ENCODE results near the gene MAPK8IP3.

MAPK8IP3 gene

DNA sequence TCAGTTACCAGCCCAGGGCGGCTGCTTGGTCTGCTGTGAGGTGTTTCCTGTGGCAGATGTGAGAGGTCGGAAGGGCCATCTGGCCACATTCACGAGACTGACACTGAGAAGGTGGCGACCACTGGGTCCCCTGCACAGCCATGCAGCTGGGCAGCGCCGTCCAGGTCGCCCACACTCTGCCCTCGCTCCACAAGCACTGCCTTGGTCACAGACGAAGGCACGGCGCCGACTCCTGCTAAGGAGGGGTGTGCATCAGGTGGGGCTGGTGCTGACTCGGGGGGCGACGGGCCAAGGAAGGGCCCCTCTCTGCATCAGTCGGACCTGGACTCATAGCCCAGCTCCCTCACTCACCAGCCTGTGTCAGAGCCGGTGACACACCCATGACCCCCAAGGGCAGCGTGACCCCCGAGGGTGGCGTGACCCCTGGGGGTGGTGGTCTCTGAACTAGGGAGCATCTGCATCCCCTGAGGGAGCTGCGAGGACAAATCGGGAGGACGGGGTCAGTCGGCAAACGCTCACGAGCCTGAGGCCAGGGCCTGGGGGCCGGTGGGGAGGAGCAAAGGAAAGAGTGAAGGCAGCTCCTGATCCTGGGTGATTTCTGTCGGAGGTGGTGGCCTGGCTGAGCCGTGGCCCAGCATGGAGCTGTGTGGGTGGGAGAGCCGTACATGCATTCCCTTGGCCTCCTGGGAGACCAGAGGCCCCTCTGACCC lies 34.9 kb downstream of the MAPK8IP3 start:
- no peak for DNase-seq

DNA sequence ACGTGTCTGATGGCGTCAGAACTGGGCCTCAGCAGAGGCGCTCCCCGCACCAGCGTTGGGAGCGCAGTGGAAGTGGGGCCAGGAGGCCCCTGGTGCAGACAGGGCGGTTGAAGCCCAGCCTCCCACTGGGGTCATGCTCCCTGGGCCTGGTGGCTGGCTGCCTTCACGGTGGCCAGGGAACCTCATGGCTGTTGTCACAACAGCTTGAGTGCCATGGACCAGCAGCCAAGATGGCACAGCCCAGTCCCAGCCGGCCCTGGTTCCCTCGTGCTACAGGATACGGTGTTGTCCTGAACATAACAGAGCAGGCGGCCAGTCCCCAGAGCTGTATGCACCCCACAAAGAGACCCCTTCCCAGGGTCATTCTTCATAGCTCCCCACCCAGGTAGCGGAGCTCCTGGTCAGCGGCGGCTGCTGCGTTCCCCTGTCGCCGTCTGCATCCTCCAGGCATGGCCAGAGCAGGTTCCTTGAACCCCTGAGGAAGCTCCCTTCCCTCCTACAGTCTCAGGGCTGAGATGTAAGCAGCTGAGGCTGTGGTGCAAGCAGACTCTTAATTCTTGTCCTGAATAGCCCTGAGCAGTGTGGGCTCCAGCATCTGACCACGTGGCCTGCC lies 35.7 kb downstream of the MAPK8IP3 start:
- no peak for DNase-seq

DNA sequence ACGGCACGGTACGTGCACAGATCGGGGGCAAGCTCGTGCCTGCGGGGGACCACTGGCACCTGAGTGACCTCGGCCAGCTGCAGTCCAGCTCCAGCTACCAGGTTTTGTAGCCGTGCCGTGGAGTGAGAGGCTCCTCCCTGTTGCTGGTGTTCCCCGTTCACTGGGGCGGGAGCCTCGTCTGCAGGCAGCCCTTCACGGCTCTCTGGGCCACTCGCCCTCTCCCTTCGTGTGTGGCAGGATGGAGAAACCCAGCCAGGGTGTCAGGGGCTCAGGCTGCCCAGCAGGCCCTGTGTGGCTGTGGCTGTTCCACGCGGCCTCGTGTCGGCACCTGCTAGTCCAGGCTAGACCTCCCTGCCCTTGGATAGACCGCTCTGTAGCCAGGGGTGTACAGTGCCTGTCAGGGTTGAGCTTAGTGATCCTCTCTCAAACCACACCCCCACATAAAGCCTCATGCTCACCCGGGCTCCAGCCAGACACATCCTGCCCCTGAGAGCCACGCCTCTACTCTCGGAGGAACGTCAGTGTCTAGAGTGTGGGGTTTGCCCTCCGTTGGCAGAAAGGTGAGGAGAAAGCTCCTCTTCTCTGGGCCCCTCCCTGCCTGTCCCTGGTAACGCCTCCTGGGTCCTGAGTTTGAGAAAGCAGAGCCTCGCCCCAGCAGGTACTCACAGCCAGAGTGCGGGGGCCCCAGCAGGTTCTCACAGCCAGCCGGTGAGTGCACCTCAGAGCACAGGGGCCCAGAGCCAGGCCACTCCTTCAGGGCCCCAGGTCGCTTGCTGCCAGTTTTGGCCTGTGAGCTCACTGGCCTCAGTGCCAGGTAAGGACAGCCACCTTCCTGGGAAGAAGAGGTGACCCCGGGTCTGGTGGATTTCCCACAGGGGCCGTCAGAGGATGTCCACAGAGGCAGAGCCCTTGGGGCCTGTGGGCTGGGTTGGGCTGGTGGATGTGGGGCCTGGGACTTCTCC lies 37.7 kb downstream of the MAPK8IP3 start:
- DNase-seq, result no peak

DNA sequence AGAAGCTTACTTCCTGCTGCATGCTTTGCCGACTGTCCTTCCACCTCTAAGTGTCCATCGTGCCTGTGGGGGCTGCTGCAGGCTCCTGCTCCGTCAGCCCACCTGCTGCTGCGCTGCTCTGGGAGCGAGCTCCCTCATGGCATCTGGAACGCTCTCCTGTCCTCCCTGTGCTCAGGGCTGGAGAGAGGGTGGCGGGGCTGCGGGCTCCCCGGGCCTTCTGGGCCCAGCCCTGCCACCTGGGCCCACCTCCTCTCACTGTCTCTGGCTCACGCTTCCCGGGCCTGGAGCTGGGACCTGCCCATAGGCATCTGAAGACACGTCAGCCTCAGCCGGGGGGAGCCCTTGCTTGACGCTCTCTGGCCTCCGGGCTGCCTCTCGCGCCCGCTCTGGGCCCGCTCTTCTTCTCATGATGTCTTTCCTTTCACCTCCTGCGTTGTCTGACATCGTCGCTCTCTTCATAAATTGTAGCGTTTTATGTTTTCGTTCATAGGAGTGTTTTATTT lies 38.4 kb downstream of the MAPK8IP3 start:
- DNase-seq, result no peak

DNA sequence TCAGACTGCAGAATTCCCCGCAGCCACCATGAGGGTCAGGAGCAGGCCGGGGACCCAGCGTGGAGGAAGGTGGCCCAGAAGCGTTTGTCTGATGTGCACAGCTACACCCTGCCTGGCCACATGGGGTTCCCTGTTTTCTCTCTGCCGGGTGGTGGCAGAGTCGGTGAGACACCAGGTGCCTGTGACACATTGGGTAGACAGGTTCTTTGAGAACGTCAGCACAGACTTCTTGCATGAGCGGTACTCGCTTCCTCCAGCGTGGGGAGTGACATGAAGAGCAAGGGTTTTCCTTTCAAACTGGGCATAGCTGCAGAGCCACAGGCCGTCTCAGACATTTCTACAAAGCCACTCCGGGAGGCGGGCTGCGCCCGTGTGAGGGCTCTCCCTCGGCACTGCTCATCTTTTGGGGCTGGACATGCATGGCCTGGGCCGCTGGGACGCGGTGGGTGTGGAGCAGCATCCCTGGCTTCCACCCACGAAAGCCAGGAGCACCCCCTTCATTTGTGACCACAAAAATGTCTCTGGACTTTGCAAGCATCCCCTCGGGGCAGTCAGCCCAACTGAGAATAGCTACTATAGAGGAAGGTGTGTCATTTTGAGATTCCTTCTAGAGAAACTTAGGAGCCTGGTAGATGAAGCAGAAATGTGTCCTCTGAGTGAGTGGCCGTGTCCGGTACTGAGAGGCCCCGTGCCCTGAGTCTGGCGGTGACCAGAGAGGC lies 39.3 kb downstream of the MAPK8IP3 start:
- no peak for DNase-seq

DNA sequence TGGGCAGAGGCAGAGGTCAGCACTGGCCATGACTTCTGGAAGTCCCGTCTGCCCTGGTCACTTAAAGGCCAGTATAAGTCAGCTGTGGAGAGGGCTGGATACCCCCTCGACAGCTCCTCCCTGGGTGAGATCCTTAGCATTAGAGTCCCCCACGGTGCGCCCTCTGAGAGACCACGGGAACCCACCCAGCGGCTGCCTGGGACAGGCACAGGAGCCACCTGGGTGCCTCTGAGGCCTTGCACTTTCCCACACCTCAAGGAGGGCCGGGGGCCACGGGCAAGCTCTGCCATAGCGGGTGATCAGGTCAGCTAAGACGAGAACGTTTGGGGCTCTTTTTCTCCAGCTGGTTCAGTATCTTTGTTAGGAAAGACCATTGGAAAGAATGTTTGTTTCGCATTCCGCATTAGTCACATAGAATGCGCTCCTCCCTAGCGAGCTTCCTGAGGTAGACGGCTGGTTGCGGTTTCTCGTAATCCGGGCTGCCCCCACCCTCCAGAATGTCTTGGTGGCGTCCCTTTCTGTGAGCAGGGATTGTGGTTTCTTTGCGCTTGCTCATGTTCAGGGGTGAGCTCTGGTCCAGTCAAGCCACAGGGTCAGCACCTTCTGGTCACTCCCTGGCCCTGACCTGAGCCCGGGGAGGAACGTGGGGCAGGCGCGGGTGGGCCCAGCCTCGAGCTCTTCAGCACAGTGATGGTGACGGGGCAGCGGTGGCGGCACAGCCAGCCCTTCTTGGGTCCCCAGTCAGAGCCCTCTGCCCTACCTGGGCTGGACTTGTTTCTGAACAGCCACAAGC lies 40.1 kb downstream of the MAPK8IP3 start:
- peak; percentile 83 for DNase-seq

DNA sequence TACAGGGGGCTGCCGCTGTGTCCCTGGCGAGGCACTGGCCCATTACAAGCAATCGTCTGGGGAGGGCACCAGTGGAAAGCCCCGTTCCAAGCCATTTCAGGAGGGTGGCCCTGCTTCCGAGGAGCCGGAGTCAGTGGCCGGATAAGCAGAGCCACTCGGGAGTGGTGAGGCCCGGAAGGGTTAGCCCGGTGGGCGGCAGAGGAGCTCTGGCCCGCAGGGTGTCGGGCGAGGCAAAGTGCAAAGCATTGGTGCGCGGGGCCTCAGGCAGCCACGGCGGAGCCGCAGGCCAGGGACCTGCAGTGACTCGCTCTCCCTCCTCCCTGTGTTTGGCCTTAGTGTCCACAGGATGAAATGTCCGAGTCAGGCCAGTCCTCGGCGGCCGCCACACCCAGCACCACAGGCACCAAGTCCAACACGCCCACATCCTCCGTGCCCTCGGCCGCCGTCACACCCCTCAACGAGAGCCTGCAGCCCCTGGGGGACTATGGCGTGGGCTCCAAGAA lies 40.7 kb downstream of the MAPK8IP3 start:
- DNase-seq, result no peak

DNA sequence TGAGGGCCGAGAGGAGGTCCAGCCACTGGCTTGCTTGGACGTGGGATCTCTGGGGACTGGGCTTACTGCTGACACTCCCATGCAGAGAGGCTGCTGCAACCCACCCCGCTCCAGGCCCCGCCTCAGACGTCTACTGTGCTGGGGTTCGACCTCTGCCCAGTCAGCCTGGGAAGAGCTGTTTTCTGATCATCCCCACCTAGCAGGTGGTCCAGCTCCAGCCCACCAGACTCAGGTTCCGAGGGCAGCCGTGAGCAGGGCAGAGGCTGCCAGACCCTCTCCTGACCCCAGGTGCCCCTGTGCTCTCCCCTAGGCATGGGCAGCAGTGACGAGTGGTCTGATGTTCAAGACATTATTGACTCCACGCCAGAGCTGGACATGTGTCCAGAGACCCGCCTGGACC lies 41.9 kb downstream of the MAPK8IP3 start:
- no peak for DNase-seq

DNA sequence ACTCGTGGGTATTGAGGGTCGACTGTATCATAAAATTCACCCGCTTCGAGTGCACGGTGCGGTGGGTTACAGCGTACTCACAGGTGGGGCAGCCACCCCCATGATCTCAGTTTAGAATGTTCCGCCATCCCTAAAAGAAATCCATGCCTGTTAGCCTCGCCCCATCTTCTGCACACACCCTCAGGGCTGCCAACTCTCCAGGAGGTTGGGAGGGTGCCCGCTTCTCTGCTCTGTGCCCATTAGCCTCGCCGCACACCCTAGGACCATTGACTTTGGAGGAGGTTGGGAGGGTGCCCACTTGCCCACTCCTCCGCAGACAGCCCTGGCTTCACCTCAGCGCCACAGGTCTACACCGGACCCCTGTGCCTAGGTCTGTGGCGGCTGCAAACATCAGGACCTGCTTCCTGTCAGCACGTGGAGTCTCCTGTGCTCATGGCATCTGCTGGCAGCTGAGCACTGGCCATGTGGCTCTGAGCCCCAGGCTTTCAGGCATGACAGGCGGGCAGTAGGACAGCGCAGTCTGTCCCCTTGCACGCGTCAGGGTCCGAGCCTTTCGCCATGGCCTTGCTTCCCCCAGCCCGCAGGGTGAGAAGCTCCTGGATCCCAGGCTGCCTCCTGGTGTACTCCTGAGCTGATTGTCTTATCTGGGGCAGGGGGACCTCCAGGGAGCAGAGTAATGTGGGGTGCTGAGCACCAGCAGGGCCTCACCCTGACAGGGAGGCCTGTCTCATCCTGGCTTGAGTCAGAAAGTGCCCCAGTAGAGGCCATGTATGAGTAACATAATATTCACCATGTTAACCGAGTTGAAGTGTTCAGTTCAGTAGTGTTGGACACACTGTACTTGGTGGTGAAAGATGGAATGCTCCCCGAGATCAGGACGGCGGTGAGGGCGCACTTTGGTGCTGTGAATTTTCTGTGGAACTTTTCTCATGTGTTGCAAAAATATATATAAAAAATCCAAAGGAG lies 43.4 kb downstream of the MAPK8IP3 start:
- no peak for DNase-seq

DNA sequence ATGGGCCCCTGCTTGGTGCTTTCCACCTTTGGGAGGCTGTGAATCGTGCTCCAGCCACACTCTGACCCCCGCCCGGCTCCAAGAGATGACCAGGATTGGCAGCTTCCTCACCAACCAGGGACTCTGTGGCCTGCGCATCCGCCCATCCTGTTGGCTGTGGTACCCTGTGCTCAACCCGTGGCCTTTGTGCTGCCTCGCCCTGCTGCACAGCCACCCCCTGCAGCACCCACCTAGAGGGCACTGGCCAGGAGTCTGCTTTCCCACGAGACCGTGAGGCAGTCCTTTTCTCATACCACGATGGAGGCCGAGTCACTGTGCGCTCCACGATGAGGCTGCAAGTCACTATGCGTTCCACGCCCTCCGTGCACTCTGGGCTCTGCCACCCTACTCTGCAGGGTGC lies 46.0 kb downstream of the MAPK8IP3 start:
- no peak for DNase-seq

DNA sequence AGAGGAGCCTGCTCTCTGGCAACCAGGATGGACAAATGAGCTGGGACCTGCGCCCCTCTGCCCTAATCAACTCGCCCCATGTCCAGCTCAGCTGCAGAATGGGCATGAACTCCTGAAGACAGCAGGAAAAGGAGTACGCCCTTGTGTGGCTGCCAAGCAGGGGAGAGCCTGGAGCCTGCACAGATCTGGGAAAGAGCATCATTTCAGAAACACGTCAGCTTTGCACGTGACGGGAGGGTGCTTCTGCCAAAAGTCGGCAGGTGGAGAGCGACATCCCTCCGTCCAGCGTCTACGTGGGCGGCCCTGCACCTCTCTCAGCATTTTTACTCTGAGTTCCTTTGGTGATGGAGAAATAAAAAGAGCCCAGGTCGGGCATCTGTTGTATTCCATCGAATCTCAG lies 46.9 kb downstream of the MAPK8IP3 start:
- DNase-seq, result no peak

DNA sequence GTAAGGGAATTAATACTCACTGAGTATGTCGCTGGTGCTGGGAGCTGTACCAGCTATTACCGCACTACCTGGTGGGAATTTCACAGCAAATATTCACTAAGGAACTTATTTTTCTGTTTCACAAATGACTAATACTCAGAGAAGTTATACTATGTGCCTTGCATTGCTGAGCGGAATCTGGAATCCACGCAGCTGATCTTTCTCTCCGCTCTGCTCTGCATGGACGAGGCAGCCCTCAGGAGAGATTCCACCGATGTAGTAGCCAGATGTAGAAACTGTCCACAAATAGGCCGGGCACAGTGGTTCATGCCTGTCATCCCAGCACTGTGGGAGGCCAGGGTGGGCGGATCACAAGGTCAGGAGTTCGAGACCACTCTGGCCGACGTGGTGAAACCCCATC lies 48.2 kb downstream of the MAPK8IP3 start:
- DNase-seq, result no peak

DNA sequence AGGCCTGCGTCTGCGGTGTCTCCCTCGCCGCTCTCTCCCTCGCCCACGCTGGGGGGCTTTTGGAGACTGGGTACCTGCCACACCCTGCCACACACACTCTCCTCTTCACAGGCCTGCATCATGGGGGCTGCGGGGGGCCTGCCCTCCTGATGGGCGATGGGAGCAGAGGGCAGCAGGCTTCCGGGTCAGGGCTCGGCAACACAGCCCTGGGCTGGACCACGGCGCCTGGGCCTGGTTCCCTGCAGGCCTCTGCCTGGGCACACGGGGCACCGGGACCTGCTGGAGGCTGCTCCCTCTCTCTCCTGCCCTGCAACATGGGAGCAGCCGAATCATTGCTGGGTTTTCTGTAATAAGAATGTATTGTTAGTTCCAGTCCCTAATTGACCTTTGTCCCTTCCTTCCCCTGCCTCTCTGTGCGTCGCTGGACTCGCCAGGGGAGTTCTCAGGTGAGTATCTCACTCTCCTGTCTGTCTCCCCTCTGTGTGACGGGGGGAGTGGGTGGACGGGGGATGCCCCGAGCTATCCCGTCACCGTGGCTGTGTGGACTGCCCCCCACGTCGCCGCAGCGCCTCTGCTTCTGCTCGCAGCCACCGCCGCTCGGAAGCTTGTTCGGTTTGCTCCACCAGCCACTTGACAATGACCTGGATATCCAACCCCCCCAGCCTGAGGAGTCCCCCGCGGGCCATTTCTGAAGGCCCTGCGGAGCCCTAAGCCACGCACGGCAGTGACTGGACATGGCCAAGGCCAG lies 51.9 kb downstream of the MAPK8IP3 start:
- no peak for DNase-seq

DNA sequence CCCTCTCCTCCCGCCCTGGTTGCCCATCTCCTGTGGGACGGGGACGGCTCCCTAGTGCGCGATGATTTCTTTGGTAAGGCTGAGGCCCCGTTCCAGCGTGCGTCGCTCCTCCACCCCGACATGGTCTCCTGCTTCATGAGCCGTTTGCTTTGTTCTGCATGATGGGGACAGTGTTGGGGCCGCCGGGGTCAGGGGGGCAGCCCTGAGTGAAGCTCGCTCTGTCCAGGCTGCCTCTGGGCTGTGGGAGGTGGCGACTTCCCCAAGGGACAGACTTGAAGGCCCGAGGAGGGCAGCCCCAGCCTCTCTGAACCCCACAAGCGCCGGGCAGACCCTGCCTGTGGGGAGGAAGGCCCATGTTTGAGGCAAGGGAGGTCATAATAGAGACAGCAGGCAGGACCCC lies 52.9 kb downstream of the MAPK8IP3 start:
- DNase-seq, result no peak

DNA sequence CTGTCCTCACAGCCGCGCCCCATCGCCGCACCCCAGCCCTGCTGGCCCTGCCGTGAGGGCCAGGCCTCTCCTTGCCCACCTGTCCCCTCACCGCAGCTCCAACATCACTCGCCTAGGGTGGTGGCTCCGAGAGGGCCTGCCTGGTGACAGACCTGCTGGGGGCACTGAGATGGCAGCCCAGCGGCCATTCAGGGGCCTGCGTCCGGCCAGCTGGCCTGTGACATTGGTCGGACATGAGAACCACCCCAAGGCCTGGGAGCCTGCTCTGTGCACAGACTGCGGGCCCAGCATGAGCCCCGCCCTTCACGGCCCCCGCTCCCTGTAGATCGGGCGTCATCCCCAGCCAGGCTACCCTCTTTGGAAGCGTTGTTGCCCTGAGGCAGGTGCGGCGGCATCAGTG lies 53.5 kb downstream of the MAPK8IP3 start:
- no peak for DNase-seq

DNA sequence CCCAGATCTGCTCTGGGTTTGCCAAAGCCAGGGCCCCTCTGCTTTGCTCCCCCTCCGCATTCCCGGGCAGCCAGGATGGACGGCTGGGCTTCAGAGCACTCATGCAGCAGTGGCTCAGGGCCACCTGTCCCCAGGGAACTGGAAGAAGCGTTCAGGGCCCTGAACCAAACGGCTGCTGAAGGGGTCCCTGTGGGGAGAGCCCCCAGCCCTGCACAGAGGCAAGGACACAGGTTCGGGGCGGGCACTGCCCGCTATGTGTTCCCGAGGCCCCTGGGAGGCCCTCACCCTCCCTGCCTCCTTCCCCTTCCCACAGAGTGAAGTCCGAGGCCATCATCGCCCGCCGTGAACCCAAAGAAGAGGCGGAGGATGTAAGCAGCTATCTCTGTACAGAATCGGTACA lies 54.9 kb downstream of the MAPK8IP3 start:
- DNase-seq, result no peak

DNA sequence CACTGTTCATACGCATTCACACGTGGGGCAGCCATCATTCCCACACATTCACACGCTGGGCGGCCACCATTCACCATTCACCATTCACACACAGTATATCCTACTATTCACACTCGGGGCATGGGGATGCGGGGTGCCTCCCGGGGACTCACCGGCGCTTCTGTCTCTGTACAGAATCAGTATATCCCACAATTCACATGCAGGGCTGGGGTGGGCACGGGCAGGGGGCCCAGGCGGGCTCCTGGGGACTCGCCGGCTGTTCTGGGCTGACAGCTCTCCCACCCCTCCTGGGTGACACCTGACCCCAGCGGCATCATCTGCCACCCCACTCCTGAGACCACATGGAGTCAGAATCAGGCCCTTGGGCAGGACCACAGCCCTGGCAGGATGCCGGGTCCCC lies 55.8 kb downstream of the MAPK8IP3 start:
- no peak for DNase-seq

DNA sequence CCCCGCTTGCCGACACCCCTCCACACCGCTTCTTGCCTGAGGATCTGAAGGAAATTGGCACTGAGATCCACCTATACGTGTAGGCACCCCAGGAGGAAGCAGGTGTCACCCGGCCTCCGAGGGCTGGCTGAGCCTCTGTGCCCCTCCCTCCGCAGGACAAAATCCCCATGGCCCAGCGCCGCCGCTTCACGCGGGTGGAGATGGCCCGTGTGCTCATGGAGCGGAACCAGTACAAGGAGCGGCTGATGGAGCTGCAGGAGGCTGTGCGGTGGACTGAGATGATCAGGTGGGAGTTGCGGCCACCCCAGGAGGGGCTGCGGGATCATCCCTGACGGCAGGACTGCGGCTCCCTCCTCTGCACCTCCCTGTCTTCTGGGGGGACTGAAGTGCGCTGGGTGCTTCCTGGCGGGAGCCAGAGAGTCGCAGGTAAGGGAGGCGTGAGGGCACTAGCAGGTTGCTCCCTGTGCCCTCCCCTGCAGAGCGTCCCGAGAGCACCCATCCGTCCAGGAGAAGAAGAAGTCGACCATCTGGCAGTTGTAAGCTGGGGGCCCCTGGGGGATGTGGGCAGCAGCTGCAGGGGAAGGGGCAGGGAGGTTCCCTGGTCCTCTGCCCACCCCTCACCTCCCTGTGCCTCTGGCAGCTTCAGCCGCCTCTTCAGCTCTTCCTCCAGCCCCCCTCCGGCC lies 56.3 kb downstream of the MAPK8IP3 start:
- DNase-seq, result no peak

DNA sequence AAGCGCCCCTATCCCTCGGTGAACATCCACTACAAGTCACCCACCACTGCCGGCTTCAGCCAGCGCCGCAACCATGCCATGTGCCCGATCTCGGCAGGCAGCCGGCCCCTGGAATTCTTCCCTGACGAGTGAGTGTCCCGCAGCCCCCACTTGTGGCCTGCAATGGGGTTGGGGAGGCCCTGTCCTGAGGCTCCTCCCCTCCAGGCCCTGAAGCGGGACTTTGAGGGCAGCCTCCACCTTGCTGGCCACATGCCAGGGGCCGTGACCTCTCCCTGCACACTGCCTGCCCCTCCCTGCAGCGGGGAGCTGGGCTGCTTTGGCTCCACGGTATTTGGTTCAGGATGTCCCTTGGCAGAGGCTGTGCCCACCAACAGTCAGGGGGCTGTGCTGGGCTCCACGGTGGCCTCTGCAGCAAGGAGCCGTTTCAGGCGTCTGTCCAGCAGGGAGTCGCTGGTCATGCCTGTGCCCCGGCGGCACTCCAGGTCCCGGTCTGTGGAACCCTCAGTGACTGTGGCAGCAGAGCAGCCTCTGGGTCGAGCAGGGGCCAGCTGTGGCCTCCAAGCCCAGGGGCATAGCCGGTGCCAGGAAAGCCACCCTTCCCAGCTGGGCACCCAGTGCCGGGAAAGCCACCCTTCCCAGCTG lies 57.0 kb downstream of the MAPK8IP3 start:
- no peak for DNase-seq

Measured in 8988T (cell line).